GM18505 (cell line): ENCODE data around the gene GSTM2.
"Not testable (repeated sequence)": the region's sequence is repeated elsewhere in the genome, so short reads cannot be mapped to it uniquely, and the experiment has no call there.

ENCODE experiments used
- ATAC-seq: cut with Tn5 transposase; IDR thresholded peaks from one replicate; pipeline ENCODE4 v1.9.1; 2021; ENCODE audit not compliant: unreplicated experiment
- POLR2A ChIP-seq: IDR thresholded peaks from 4 replicates; pipeline ENCODE4 v1.6.1; 2011; ENCODE audit warnings: borderline replicate concordance; ENCODE audit not compliant: insufficient read depth, insufficient read length; ENCODE audit errors: extremely low read depth

GSTM2 gene

GRCh38 chr1:109697066-109697465 is 29.2 kb downstream of the GSTM2 start:
- ATAC-seq = no peak
- TF ChIP-seq POLR2A = no peak

- ATAC-seq = not testable (repeated sequence)
These were observed 30.0 kb downstream of the GSTM2 start for GRCh38 chr1:109697861-109698260.

GRCh38 chr1:109702940-109703339 is 35.1 kb downstream of the GSTM2 start:
- ATAC-seq = not testable (repeated sequence)

GRCh38 chr1:109704173-109704572 is 36.3 kb downstream of the GSTM2 start:
- no peak for ATAC-seq
- no peak for TF ChIP-seq POLR2A

- TF ChIP-seq POLR2A = no peak
- no peak for ATAC-seq
These were observed 37.6 kb downstream of the GSTM2 start for GRCh38 chr1:109705411-109705810.

GRCh38 chr1:109708949-109709348 is 41.1 kb downstream of the GSTM2 start:
- ATAC-seq = not testable (repeated sequence)

- ATAC-seq = not testable (repeated sequence)
These were observed 42.0 kb downstream of the GSTM2 start for GRCh38 chr1:109709822-109710221.

- not testable (repeated sequence) for ATAC-seq
These were observed 43.9 kb downstream of the GSTM2 start, which contains the start of gene GSTM5 for GRCh38 chr1:109711593-109712320. TSS of gene GSTM5 (plus strand) at chr1:109712251. CDS start at chr1:109712313, 62 bp downstream.

GRCh38 chr1:109712321-109712864 is 44.5 kb downstream of the GSTM2 start:
- TF ChIP-seq POLR2A = no peak
- no peak for ATAC-seq

GRCh38 chr1:109713636-109714035 is 45.8 kb downstream of the GSTM2 start:
- TF ChIP-seq POLR2A = no peak
- ATAC-seq = no peak

GRCh38 chr1:109714661-109715372 is 47.0 kb downstream of the GSTM2 start:
- no peak for ATAC-seq
- no peak for TF ChIP-seq POLR2A

GRCh38 chr1:109716121-109716520 is 48.3 kb downstream of the GSTM2 start:
- TF ChIP-seq POLR2A = no peak
- no peak for ATAC-seq

- no peak for ATAC-seq
These were observed 48.8 kb downstream of the GSTM2 start for GRCh38 chr1:109716570-109717090.

GRCh38 chr1:109717729-109718128 is 49.9 kb downstream of the GSTM2 start:
- TF ChIP-seq POLR2A = no peak
- no peak for ATAC-seq

More at GRCh38 chr1:109716570-109717090, 48.8 kb downstream of the GSTM2 start:
- no peak for TF ChIP-seq POLR2A
